Left lung (tissue), 10 donors: Measurements from ENCODE around the gene GNA15. TPM values are rescaled to one million over a fixed set of nuclear protein-coding genes. Genes with fewer than 3 reads are reported as not detected.
A peak's percentile ranks its signal among the peaks of the same experiment; 100 is the strongest.

Experiments
- ATAC-seq: fragments of 200-7000 bp; cut with Tn5 transposase; one replicate; pipeline ENCODE4 v1.9.1; 2020; ENCODE audit warnings: moderate library complexity
- DNase-seq, 4 donors: peaks; one replicate each; pipeline ENCODE4 v3.0.0-alpha.2; 2013 to 2020
- H3K27ac ChIP-seq, 2 donors: fragments of 200-600 bp; sonication (generic) in 1 of 2; one replicate each; pipeline versions ENCODE4 v1.5.0 to v1.8.0; 2020 to 2021
- H3K27me3 ChIP-seq, 2 donors: fragments of 200-600 bp; sonication (generic) in 1 of 2; one replicate each; pipeline versions ENCODE4 v1.5.0 to v1.8.0; 2020 to 2021
- H3K36me3 ChIP-seq, 2 donors: fragments of 200-600 bp; sonication (generic) in 1 of 2; one replicate each; pipeline versions ENCODE4 v1.5.0 to v1.8.0; 2020 to 2021
- H3K4me1 ChIP-seq, 2 donors: fragments of 200-600 bp; one replicate each; pipeline ENCODE4 v1.8.0; 2021
- H3K4me3 ChIP-seq, 2 donors: fragments of 200-600 bp; sonication (generic) in 1 of 2; one replicate each; pipeline versions ENCODE4 v1.5.0 to v1.8.0; 2020 to 2021; ENCODE audit warnings: mild to moderate bottlenecking in 1 of 2
- H3K9me3 ChIP-seq, 2 donors: fragments of 200-600 bp; sonication (generic) in 1 of 2; one replicate each; pipeline versions ENCODE4 v1.5.0 to v1.8.0; 2020 to 2021
- CTCF ChIP-seq, 2 donors: fragments of 200-600 bp; sonication (generic) in 1 of 2; IDR thresholded peaks; one replicate each; pipeline versions ENCODE4 v1.5.0 to v1.8.0; 2021; ENCODE audit warnings: antibody characterized with exemption in 2 of 2
- intact Hi-C, 2 donors: fragments of 100-400 bp; cut with DNase I; formaldehyde crosslinking; loops; one replicate each; pipeline versions ENCODE4 v1.11.2 to v1.14.2; 2022
- polyA plus RNA-seq, 6 donors: library from polyadenylated mRNA; unstranded; fragments of 120-200 nt; gene quantifications; one replicate each; pipeline ENCODE4 v1.2.1, GENCODE V29; 2013; ENCODE audit not compliant: insufficient read length in 6 of 6
- total RNA-seq, 2 donors: library from RNA; stranded (reverse); fragmentation: NEBNext Ultra II Directional; extraction: Animal tissue kit (Norgen Biotek cat#: 25700); gene quantifications; one replicate each; pipeline ENCODE4 v1.2.1, GENCODE V29; 2021
- donor health status: DM: no; HTN: yes; CAD: no.
- donor health status: DM: no; HTN: no; CAD: no.

GNA15 gene
- total and polyA plus RNA-seq, 8 donors: 1.8 to 35.9 (median 2.8) TPM

- Histone ChIP-seq H3K27me3 (no peaks in the 10 kb centered on the region), H3K36me3 (peaks cover 0 to 62% of the 10 kb centered on the region in 2 donors), H3K9me3 (no peaks in the 10 kb centered on the region), H3K27ac (no peak overlapping the region), H3K4me1 (peaks cover 0 to 66% of the 10 kb centered on the region in 2 donors), H3K4me3 (no peak overlapping the region)
- DNase-seq (peak in 1 of 4 donors; percentile 72), ATAC-seq (no peak)
- intact Hi-C loops: loop anchor here in 1 of 2 donors (10.0 kb wide), 1 partner anchor 208 kb away; no protein-coding TSS in a partner anchor
- TF ChIP-seq CTCF (IDR thresholded peaks at IDR 0.05): no peak
These were observed 26.8 kb downstream of the GNA15 start for GRCh38 chr19:3162418-3163229.

- ATAC-seq: peak; percentile 93
These were observed 27.5 kb downstream of the GNA15 start for GRCh38 chr19:3163230-3163886.

GRCh38 chr19:3163943-3164342, 28.1 kb downstream of the GNA15 start:
- intact Hi-C loops: loop anchor here in 1 of 2 donors (10.0 kb wide), 1 partner anchor 209 kb away; no protein-coding TSS in a partner anchor
- Histone ChIP-seq H3K9me3 (no peaks in the 10 kb centered on the region), H3K27ac (peak overlapping the region in 1 of 2 donors; percentile 94), H3K4me3 (no peak overlapping the region), H3K4me1 (peaks cover 0 to 75% of the 10 kb centered on the region in 2 donors), H3K36me3 (peaks cover 0 to 48% of the 10 kb centered on the region in 2 donors), H3K27me3 (no peaks in the 10 kb centered on the region)
- no peak for ATAC-seq
- no peak for TF ChIP-seq CTCF (IDR thresholded peaks at IDR 0.05)
- DNase-seq: no peak

More at GRCh38 chr19:3163230-3163886, 27.5 kb downstream of the GNA15 start:
- H3K27ac ChIP-seq: peak overlapping the region in 1 of 2 donors; percentile 94
- intact Hi-C loops: loop anchor here in 1 of 2 donors (10.0 kb wide), 1 partner anchor 209 kb away; no protein-coding TSS in a partner anchor
- H3K9me3 ChIP-seq: no peaks in the 10 kb centered on the region
- H3K4me3 ChIP-seq: no peak overlapping the region
- H3K36me3 ChIP-seq: peaks cover 0 to 54% of the 10 kb centered on the region in 2 donors
- DNase-seq: peak in 3 of 4 donors; percentile 72 to 93 (median 80)
- peak; percentile 91 to 96 for TF ChIP-seq CTCF (IDR thresholded peaks at IDR 0.05)
- peaks cover 0 to 72% of the 10 kb centered on the region in 2 donors for H3K4me1 ChIP-seq
- H3K27me3 ChIP-seq: no peaks in the 10 kb centered on the region

- Histone ChIP-seq H3K36me3 (peaks cover 0 to 15% of the 10 kb centered on the region in 2 donors), H3K27me3 (no peaks in the 10 kb centered on the region), H3K27ac (no peak overlapping the region), H3K4me1 (peaks cover 0 to 76% of the 10 kb centered on the region in 2 donors), H3K4me3 (no peak overlapping the region), H3K9me3 (no peaks in the 10 kb centered on the region)
- no peak for TF ChIP-seq CTCF (IDR thresholded peaks at IDR 0.05)
- intact Hi-C loops: loop anchor here in 1 of 2 donors (10.0 kb wide), 1 partner anchor 213 kb away; no protein-coding TSS in a partner anchor
- DNase-seq: no peak
- ATAC-seq: no peak
These were observed 31.9 kb downstream of the GNA15 start for GRCh38 chr19:3167533-3168272.
